Fibroblast of the aortic adventitia (primary cell): ENCODE data around the gene PTPA. TPM values are rescaled to one million over a fixed set of nuclear protein-coding genes. Genes with fewer than 3 reads are reported as not detected.

ENCODE experiments used
- DNase-seq: peaks from one replicate; pipeline ENCODE4 v3.0.0-alpha.2; 2010; ENCODE audit warnings: low read depth
- H3K4me3 ChIP-seq: 2 replicates; pipeline ENCODE4 v1.5.1; 2011; ENCODE audit warnings: low read depth, mild to moderate bottlenecking, control low read depth, low read length, moderate library complexity
- total RNA-seq: library from RNA; depleted of rRNA; stranded (reverse); fragments of >200 nt; gene quantifications from 2 replicates; pipeline ENCODE4 v1.2.3, GENCODE V29; 2012; ENCODE audit warnings: low replicate concordance
- TF ChIP-seq, protein P1 (sequence below): IDR thresholded peaks from 2 replicates; pipeline ENCODE4 v1.5.1; 2011; ENCODE audit warnings: mild to moderate bottlenecking, low read length, control low read depth, inconsistent platforms; ENCODE audit not compliant: insufficient read depth

The PTPA gene
- total RNA-seq, 1 donor, result 91.5 TPM

DNA sequence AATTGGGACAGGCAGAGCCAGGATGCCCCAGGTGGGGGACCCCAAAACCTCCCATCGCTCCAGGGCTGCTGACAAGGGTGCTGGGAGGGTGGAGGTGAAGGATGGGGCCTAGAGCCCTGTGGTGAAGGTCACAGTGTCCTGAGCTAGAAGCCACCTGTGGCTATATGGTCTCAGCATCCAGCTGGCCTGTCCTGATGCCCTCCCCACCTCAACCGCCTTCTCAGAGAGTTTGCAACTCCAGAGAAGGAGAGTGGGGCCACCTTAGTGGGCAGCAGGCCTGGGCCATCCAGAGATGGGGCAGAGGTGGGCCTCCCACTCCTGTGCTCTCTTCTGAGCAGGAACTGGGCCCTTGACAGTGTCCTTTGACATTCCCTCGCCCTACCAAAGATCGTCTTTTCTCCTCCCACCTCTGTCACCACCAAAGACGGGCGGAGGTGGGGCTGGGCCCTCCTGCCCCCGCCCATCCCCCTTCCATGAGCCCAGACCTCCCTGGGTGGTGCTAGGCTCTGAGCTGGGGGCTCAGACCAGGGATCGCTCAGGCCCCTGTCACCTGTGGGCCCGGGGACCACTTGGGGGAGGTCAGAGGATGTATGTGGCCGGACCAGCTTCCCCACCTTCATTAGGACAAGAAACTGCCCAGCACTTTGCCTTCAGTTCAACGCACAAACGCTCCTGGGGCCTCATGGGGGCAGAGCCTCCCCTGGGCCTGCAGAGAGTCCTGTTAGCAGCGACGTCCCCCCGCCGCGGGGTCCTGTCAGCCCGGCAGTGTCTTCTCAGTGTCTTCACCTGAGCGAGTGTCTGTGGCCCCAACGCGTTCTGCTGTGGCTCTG is 40.3 kb upstream of the PTPA start:
- H3K4me3 ChIP-seq, result no peak overlapping the region
- no peak for DNase-seq
- TF ChIP-seq, protein P1, sequence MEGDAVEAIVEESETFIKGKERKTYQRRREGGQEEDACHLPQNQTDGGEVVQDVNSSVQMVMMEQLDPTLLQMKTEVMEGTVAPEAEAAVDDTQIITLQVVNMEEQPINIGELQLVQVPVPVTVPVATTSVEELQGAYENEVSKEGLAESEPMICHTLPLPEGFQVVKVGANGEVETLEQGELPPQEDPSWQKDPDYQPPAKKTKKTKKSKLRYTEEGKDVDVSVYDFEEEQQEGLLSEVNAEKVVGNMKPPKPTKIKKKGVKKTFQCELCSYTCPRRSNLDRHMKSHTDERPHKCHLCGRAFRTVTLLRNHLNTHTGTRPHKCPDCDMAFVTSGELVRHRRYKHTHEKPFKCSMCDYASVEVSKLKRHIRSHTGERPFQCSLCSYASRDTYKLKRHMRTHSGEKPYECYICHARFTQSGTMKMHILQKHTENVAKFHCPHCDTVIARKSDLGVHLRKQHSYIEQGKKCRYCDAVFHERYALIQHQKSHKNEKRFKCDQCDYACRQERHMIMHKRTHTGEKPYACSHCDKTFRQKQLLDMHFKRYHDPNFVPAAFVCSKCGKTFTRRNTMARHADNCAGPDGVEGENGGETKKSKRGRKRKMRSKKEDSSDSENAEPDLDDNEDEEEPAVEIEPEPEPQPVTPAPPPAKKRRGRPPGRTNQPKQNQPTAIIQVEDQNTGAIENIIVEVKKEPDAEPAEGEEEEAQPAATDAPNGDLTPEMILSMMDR, result no peak

GRCh38 chr9:129071526-129072126 is 39.6 kb upstream of the PTPA start:
- DNase-seq, result no peak
- TF ChIP-seq, protein P1, result no peak
- H3K4me3 ChIP-seq, result no peak overlapping the region

GRCh38 chr9:129072171-129072570 is 39.0 kb upstream of the PTPA start:
- TF ChIP-seq, protein P1, result no peak
- no peak overlapping the region for H3K4me3 ChIP-seq
- DNase-seq, result no peak

- TF ChIP-seq, protein P1, result no peak
- no peak overlapping the region for H3K4me3 ChIP-seq
- DNase-seq, result no peak
Observed at GRCh38 chr9:129073404-129073803, 37.8 kb upstream of the PTPA start.

DNA sequence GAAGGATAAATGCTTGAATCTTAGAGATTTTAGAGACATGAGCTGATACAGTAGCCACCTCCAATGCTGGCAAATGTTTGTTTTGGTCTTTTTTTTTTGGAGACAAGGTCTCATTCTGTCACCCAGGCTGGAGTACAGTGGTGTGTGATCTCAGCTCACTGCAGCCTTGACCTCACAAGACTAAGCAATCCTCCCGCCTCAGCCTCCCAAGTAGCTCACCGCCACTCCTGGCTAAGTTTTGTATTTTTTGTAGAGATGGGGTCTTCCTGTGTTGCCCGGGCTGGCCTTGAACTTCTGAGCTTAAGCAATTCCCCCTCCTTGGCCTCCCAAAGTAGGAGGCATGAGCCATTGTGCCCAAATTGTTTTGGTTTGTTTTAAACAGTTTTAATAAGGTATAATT is 37.1 kb upstream of the PTPA start:
- H3K4me3 ChIP-seq, result no peak overlapping the region
- DNase-seq, result no peak
- TF ChIP-seq, protein P1, result no peak

GRCh38 chr9:129075996-129076639 is 35.1 kb upstream of the PTPA start:
- DNase-seq, result no peak

More at GRCh38 chr9:129075996-129076639, 35.1 kb upstream of the PTPA start:
- no peak overlapping the region for H3K4me3 ChIP-seq
- TF ChIP-seq, protein P1, result no peak
